ENCODE data around the gene PCDHGA7.

DNA sequence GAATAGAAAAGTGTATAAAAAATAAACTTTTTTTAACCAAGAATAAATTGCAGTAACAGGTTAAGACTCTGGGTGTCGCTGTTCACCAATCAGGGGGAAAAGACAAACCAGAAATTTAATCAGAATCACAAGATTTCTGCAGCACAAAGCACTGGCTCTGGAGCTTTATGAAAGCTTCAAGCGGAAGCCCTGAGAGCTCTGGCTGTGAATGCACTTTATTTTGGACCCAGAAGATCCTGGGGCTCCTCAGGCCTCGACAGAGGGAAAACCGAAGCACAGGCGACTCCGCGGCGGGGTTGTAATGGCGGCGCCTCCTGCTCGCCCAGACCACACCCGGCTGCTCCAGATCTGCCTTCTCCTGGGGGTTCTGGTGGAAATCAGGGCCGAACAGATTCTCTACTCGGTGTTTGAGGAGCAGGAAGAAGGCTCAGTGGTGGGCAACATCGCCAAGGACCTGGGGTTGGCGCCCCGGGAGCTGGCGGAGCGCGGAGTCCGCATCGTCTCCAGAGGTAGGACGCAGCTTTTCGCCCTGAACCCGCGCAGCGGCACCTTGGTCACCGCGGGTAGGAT, 27.6 kb upstream of the PCDHGA7 start, which contains the start of gene PCDHGA4:
- no peak for TF ChIP-seq EZH2 (IDR thresholded peaks at IDR 0.05)
- TF ChIP-seq, protein P1, sequence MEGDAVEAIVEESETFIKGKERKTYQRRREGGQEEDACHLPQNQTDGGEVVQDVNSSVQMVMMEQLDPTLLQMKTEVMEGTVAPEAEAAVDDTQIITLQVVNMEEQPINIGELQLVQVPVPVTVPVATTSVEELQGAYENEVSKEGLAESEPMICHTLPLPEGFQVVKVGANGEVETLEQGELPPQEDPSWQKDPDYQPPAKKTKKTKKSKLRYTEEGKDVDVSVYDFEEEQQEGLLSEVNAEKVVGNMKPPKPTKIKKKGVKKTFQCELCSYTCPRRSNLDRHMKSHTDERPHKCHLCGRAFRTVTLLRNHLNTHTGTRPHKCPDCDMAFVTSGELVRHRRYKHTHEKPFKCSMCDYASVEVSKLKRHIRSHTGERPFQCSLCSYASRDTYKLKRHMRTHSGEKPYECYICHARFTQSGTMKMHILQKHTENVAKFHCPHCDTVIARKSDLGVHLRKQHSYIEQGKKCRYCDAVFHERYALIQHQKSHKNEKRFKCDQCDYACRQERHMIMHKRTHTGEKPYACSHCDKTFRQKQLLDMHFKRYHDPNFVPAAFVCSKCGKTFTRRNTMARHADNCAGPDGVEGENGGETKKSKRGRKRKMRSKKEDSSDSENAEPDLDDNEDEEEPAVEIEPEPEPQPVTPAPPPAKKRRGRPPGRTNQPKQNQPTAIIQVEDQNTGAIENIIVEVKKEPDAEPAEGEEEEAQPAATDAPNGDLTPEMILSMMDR (IDR thresholded peaks at IDR 0.05): peak; percentile 44
